GM04504 (cell line): Measurements from ENCODE around the gene BMP7.

Source experiments
- DNase-seq: peaks from one replicate; pipeline ENCODE4 v3.0.0-alpha.2; 2012; ENCODE audit warnings: low read depth

The BMP7 gene

DNA sequence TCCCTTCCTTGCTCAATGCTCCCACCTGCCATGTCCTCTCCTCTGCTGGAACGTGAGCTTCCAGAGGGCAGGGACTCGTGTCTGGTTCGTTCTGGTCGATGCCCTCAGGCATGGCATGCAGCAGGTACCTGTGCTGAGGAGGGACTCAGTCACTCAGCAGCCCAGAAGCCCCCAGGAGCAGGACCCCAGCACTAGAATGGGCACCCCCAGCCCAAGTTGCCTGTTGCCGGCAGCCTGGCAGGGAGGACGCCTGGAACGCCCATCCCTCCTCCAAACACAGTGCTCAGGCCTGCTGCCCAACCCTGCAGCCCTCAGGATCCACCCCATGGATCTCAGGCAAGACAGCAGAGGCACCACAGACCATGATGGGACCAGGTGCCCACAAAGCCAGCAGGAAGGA lies 40.6 kb downstream of the BMP7 start:
- DNase-seq: no peak

- no peak for DNase-seq
These were observed 41.2 kb downstream of the BMP7 start for GRCh38 chr20:57225197-57225733.

GRCh38 chr20:57224641-57225138 lies 41.8 kb downstream of the BMP7 start:
- no peak for DNase-seq

GRCh38 chr20:57223648-57224489 lies 42.6 kb downstream of the BMP7 start:
- DNase-seq: peak; percentile 34

- DNase-seq: no peak
These were observed 43.9 kb downstream of the BMP7 start for GRCh38 chr20:57222631-57222950.

- DNase-seq: no peak
These were observed 44.4 kb downstream of the BMP7 start for GRCh38 chr20:57221916-57222630.

DNA sequence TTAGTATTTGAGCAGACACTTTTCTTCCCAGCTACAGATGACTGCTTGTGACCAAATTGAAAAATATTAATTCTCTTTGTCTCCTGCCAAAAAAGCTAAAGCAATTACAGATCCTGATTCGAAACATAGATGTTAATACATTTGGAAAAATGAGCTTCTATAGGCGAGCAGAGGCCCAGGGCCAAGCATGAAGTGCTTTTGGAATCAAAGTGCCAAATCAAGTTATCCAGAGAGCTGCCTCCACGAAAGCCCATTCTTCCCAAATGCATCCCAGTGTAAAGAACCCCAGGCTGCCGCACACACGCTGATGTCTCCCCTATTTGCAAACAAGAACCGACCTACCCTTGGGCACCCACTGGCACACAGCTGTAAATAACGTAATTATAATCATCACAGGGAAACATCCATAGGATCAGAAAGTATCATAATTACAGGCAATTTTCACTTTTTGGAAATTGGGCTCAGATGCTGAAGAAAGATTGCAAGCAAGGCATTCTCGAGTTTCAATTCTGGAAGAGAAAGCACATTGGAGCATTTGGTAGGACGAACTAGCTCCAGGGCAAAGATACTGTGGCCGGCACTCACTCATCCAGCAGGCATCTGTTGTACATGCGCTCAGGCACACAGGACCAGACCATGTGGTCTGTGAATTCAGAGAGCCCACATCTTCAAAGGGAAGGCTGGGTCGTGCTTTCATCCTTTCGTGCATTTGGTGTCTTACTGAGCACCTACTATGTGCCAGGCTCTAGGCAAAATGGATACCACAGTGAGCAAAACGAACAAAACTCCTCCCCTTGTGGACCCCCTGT lies 45.9 kb downstream of the BMP7 start:
- DNase-seq: no peak

- no peak for DNase-seq
These were observed 47.3 kb downstream of the BMP7 start for GRCh38 chr20:57219071-57219677.

GRCh38 chr20:57218489-57218888 lies 48.0 kb downstream of the BMP7 start:
- DNase-seq: no peak

DNA sequence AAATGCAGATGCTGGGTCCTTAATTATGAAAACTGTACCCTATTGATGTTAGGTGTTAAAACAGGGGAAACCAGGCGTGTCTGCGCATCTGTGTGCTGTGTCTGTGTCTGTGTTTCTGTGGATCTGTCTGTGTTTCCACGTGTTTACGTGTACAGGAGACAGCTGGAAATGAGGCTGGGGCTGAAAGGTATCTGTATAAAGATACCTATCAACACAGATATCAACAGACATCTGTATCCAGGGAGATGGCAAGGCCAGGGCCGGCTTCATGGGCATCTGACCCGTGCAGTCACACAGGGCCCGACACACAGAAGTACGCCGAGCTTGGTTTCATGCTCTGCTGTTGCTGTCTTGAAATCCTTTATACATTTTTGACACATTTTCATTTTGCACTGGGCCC lies 48.6 kb downstream of the BMP7 start:
- DNase-seq: no peak

DNA sequence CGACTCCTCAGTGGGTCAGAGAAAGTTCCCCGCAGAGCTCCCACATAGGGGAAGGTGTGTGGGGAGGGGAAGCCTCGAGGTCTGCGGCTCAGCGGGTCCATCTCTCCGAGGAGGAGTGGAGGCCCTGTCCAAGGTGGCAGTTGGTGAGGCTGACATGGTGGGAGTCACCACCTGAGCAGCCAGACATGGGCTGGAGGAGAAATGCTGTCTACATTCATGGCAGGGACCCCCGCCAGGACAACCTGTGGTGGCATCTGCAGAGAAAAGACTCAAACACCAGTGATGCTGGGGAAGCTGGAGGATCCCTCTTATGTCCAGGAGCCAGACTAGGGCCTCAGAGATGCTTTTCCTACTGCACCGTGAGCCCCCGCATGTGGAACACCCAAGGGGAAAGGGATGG lies 49.8 kb downstream of the BMP7 start:
- DNase-seq: no peak

DNA sequence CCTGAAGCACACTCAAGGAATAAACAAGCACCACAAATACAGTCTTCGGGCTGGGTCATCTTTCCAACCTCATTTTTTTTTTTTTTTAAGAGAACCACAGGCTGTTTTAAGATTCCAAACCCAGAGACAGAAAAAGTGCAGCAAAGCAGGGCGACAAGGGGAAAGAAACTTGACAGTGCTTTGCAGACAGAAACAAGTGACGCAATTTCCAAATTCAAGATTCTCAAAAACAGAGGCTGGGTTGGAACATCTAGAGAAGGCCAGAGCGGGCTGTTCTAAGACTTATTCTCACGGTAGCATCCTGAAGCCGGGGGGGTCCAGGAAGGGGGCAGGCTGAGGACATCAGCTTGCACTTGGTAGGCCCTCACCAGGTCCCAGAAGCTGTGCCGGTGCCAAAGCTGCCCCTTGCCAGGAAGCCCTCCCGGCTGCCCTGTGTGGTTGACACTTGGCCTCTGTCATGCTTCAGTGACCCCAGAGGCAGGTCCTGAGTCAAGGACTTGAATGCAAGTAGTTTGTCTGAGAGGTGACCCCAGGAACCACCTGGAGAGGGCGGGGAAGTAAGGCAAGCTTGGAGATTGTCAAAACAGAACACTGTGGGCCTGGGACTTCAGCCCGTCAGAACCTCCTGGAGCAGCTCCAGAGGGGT lies 50.5 kb downstream of the BMP7 start:
- no peak for DNase-seq

GRCh38 chr20:57215426-57215825 lies 51.0 kb downstream of the BMP7 start:
- DNase-seq: no peak

- DNase-seq: no peak
These were observed 51.5 kb downstream of the BMP7 start for GRCh38 chr20:57214948-57215347.

DNA sequence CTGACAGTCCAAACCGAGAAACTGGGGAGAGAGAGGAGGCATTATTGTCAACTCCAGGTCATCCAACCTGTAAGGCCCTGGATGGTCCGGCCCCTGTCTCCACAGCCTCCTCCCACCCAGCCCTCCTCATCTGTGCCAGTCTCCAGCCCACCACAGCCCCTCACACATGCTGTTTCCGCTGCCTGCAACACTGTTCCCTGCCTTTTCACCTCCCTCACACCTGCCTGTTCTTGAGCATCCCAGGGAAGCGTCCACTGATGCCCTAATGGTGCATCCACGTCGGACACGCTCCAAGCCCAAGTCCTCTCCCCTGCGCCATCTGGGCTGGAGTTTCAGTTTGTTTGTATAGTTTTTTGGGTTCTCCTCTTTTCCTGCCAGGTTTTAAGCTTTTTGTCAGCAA lies 52.0 kb downstream of the BMP7 start:
- no peak for DNase-seq

DNA sequence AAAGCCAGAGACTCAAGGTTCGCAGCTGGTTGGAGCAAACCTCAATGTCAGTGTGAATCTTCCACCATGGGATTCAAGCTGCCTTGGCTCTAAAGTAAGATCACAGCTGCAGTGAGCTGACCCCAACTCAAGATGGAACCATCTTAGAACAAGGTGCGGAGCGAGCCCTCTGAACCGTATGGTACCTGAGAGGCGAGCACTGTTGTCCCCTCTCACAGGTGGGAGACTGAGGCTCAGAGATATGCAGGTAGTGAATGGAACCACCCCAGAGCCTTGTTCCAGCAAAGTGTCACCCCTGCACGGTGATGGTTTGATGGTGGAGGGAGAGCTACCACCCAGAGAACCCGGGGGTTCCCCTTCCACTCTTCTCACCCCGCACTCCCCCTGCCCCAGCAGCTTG lies 52.5 kb downstream of the BMP7 start:
- no peak for DNase-seq

DNA sequence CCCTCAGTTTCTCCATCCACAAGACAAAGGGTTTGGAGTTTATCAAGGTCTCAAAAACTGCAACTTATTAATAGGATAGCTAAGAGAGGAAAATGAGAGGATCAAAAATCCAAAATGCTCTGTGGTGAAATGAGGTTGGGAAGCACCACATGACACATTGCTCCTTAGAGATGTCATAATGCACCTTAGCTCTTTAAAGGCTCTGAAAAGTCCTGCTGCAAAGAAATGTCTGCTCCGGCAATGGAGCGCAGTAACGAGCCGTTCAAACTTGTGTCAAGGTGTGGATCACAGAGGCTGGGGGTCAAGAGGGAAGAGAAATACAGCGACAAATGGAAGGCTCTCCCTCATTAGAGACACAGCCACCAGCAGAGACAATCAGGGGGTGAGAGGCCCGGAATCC lies 53.1 kb downstream of the BMP7 start:
- DNase-seq: no peak

DNA sequence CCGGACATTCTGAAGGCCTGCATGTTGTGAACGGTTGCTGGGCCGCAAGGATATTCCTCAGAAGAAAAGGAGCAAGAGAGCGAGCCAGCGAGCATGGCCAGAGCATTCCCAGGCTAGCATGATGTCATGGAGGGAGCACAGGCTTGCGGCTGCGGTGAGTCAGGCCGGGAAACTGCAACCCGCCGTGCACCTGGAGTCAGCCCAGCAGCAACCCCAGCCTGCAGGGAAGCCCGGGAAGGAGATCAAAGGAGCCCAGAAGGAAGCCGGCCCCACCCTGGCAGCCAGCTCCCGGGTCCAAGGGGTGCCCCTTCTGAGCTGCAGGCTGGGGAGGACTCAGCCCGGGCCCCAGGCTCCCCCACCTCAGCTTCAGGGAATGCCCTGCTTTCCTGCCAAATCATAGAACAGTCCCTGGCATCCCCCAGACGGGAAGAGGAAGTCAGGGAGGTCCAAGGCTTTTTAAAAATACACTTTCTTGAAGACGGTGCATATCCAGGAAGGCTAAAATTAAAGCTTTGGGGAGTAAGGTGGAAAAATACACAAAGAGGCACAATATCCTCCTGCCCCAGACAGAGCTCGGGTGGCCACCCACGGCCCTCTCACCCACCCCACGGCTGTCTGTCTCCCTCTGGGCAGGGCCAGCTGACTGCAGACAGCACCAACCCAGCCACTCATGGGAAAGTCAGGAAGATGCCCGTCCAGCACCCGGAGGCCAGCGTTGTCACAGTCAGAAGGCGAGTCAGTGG lies 53.7 kb downstream of the BMP7 start:
- peak; percentile 73 for DNase-seq

DNA sequence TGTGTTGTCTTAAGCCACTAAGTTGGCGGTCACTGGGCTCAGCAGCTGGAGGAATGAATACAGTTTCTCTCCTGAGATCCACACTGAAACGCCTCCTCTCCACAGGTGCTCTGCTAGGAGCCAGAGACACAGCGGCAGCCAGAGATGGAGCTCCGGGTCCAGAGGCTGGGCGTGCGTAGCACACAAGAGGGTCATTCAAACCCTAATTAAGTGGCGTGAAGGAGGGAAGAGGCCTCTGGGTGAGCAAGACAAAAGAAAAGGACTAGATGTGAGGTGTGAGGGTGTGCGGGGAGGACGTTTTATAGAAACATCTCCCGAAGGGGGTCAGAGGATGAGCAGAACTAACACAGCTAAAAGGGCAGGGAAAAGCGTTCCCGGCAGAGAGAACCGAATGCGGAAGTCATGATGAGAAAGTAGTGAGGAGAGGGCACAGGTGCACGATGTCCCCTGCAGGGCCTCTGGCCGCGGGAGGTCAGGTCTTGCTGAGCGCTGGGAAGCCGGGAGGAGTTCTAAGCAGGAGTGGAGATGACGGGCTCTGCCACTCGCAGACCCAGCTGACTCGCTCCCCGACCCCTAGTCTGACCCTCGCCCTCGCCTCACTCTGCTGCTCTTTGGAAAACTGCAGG lies 54.4 kb downstream of the BMP7 start:
- DNase-seq: no peak

GRCh38 chr20:57211406-57211805 lies 55.0 kb downstream of the BMP7 start:
- no peak for DNase-seq
